ENCODE data around the gene TMEM242.

TMEM242 gene

DNA sequence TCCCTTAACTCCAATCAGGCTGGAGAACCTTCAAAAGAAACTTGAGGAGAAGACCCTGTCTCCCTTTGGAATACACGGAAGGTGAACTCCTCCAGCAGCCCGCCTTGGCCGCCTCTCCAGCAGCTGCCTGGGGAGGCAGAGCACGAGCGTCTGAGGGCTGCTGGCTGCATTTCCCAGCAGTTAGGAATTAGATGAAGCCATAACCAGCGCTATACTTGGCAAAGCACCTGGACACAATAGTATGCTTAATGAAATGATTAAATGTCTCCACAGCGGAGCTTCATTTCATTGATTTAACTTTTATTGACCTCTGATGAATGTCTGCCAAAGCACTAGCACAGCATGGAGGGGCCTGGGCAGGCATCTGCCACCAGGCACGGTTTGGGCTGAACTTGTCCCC, 73.5 kb downstream of the TMEM242 start:
- Histone ChIP-seq H3K27ac (ENCODE audit: low read depth, low read length) (no peak overlapping the region), H3K4me3 (ENCODE audit: low read length) (no peak overlapping the region), H3K9me3 (ENCODE audit: insufficient read depth, low read depth, low read length) (no peaks in the 10 kb centered on the region), H3K4me1 (ENCODE audit: insufficient read depth, low read length) (no peaks in the 10 kb centered on the region), H3K36me3 (ENCODE audit: insufficient read depth, low read length) (no peaks in the 10 kb centered on the region), H3K9ac (ENCODE audit: low read depth, low read length) (no peak overlapping the region), H3K27me3 (ENCODE audit: insufficient read depth, low read length) (no peaks in the 10 kb centered on the region; the same call in 1 of the 2 replicates)
- 90% methylated on average over 8 of the region's 8 CpGs for WGBS

DNA sequence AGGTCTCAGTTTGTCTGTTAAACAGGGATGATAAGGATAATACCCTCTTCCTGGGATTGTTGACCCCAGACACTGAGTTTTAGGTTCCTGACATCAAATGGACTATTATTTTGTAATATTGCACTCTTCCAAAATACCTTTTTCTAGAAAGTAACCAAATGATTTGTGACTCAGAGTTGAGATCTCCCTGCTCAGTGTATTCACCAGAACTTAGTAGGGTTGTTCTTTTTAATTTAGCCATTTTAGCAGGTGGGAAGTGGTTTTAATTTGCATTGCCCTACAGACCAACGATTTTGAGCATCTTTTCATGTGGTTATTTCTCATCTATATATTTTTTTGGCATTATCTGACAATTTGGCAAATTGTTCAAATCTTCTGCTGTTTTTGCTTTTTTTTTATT, 75.1 kb downstream of the TMEM242 start:
- no peaks in the 10 kb centered on the region for H3K4me1 ChIP-seq (ENCODE audit: insufficient read depth, low read length)
- no peaks in the 10 kb centered on the region for H3K36me3 ChIP-seq (ENCODE audit: insufficient read depth, low read length)
- no peaks in the 10 kb centered on the region for H3K9me3 ChIP-seq (ENCODE audit: insufficient read depth, low read depth, low read length)
- H3K27me3 ChIP-seq (ENCODE audit: insufficient read depth, low read length) = no peaks in the 10 kb centered on the region; the same call in 1 of the 2 replicates
- H3K4me3 ChIP-seq (ENCODE audit: low read length) = no peak overlapping the region
- no CpG with 5 or more reads among the region's 1 CpG for WGBS
- H3K27ac ChIP-seq (ENCODE audit: low read depth, low read length) = no peak overlapping the region
- H3K9ac ChIP-seq (ENCODE audit: low read depth, low read length) = no peak overlapping the region

DNA sequence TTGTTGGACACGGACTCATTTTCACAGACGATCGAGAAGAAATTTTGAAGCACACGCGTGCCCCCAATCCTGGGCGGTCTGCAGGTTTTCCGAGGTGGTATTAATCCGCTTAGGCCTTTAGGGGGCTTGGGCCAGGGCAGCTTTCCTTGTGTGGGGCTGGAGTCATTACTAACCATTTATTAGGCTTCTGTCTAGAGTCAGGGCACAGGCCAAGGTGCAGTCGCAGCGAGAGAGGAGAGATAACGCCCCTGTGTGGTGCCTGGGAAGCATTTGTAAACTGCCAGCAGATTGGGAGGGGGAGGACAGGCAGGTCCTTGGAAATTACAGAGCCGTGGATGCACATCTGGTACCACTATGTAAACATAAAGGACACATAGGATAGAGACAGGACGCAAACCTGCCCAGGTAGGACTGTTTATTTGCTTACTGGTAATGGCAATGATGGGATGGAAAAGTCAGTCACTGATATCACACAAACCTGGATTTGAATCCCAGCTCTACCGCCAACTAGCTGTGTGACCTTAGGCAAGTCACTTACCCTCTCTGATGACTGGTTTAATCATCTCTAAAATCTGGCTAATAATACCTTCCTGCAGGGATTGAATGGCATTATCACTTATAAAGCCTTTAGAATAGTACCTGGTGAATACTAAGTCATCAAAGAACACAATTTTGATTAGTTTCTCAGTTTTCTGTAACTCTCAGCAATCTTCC, 76.4 kb downstream of the TMEM242 start:
- 90% methylated on average over 14 of the region's 14 CpGs for WGBS
- H3K9me3 ChIP-seq (ENCODE audit: insufficient read depth, low read depth, low read length) = no peaks in the 10 kb centered on the region
- no peaks in the 10 kb centered on the region for H3K4me1 ChIP-seq (ENCODE audit: insufficient read depth, low read length)
- H3K4me3 ChIP-seq (ENCODE audit: low read length) = no peak overlapping the region
- no peaks in the 10 kb centered on the region; the same call in 1 of the 2 replicates for H3K27me3 ChIP-seq (ENCODE audit: insufficient read depth, low read length)
- no peaks in the 10 kb centered on the region for H3K36me3 ChIP-seq (ENCODE audit: insufficient read depth, low read length)
- no peak overlapping the region for H3K9ac ChIP-seq (ENCODE audit: low read depth, low read length)
- H3K27ac ChIP-seq (ENCODE audit: low read depth, low read length) = no peak overlapping the region

DNA sequence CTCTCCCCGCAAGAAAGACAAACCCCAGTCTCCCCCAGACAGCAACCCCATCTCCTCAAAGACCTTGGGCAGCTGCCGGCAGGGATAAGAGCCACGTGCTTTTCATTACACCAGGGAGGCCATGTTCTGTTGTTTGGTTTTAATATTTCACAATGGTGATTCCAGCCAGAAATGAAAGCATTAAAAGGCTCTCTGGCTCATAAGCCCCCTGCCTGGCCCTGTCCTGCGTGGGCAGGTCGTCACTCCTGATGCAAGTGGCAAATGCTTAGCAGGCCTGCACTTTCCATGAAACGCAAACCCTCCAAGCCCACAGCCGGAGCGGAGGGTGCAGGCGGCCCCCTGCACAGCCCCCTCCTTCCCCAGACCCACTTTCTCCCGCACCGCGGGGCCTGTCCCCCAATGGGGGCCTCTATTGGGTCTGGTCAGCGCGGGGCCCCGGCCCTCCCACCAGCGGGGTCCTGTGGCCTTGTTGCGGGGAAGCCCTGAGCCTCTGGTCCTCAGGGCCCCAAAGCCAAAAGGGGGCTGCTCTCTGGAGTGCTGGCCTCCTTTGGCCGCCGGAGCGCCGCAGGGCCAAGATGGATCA, 77.2 kb downstream of the TMEM242 start:
- Histone ChIP-seq H3K4me1 (ENCODE audit: insufficient read depth, low read length) (no peaks in the 10 kb centered on the region), H3K4me3 (ENCODE audit: low read length) (no peak overlapping the region), H3K27ac (ENCODE audit: low read depth, low read length) (no peak overlapping the region), H3K36me3 (ENCODE audit: insufficient read depth, low read length) (no peaks in the 10 kb centered on the region), H3K27me3 (ENCODE audit: insufficient read depth, low read length) (no peaks in the 10 kb centered on the region), H3K9ac (ENCODE audit: low read depth, low read length) (no peak overlapping the region), H3K9me3 (ENCODE audit: insufficient read depth, low read depth, low read length) (no peaks in the 10 kb centered on the region)
- 93% methylated on average over 21 of the region's 21 CpGs for WGBS

DNA sequence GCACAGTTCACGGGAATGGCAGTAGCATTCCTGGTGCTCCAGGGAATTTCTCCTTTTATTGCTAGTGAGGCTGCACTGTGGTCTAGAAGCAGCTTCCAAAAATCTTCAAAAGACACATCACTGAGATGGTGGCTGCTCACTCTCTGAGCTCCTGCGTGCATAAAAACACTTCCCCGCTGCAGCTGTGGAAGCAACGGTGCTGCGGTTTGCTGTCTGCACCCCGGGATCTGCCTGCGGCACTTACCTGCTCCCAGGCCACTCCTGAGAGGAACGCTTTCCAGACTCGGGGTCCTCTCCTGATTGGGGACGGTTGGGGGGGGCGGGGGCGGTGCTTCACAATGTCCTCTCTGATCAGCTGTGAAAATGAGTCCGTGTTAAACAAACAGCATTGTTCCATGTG, 77.9 kb downstream of the TMEM242 start:
- Histone ChIP-seq H3K27ac (ENCODE audit: low read depth, low read length) (no peak overlapping the region), H3K4me1 (ENCODE audit: insufficient read depth, low read length) (peaks cover 1% of the 10 kb centered on the region; the same call in 1 of the 2 replicates), H3K27me3 (ENCODE audit: insufficient read depth, low read length) (no peaks in the 10 kb centered on the region), H3K4me3 (ENCODE audit: low read length) (no peak overlapping the region), H3K9ac (ENCODE audit: low read depth, low read length) (no peak overlapping the region), H3K9me3 (ENCODE audit: insufficient read depth, low read depth, low read length) (no peaks in the 10 kb centered on the region), H3K36me3 (ENCODE audit: insufficient read depth, low read length) (no peaks in the 10 kb centered on the region)
- WGBS = 80% methylated on average over 13 of the region's 13 CpGs

DNA sequence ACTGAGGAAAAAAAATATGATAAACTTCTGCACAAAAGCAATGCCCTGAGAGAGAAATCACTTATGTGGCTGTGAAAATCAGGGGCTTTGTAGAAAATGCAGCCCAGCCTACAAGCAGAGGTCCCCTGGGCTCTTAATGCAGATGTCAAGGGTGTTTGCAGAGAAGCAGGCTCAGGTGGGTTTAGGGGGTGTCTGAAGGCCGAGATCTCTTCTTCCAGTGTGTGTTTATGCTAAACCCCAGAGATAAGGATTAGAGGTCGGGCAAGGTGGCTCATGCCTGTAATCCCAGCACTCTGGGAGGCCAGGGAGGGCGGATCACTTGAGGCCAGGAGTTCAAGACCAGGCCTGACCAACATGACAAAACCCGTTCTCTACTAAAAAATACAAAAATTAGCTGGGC, 78.5 kb downstream of the TMEM242 start:
- 79% methylated on average over 4 of the region's 4 CpGs for WGBS
- H3K27ac ChIP-seq (ENCODE audit: low read depth, low read length) = no peak overlapping the region
- H3K27me3 ChIP-seq (ENCODE audit: insufficient read depth, low read length) = no peaks in the 10 kb centered on the region
- no peaks in the 10 kb centered on the region for H3K36me3 ChIP-seq (ENCODE audit: insufficient read depth, low read length)
- no peak overlapping the region for H3K9ac ChIP-seq (ENCODE audit: low read depth, low read length)
- no peak overlapping the region for H3K4me3 ChIP-seq (ENCODE audit: low read length)
- H3K4me1 ChIP-seq (ENCODE audit: insufficient read depth, low read length) = peaks cover 8% of the 10 kb centered on the region; the same call in 1 of the 2 replicates
- no peaks in the 10 kb centered on the region for H3K9me3 ChIP-seq (ENCODE audit: insufficient read depth, low read depth, low read length)

DNA sequence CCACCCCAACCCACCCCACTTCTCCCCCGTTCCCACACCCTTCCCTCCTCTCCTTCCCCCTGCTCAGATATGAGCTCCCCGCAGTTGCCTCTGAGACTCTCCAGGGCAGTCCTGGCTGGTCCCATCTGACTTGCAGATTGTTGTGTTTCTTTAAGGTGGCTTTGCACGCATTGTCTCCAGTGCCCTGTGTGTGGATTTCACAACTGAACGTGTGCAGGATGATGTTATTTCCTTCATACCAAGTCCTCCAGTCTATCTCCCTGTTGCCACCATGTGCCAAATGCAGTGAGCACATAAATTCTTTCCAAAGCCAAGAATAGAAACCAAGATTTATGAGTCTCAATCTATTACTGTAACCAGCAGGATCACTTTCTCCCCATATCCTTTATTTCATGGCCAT, 79.1 kb downstream of the TMEM242 start:
- H3K27me3 ChIP-seq (ENCODE audit: insufficient read depth, low read length) = no peaks in the 10 kb centered on the region
- WGBS = 86% methylated on average over 4 of the region's 4 CpGs
- no peak overlapping the region for H3K9ac ChIP-seq (ENCODE audit: low read depth, low read length)
- H3K4me3 ChIP-seq (ENCODE audit: low read length) = no peak overlapping the region
- no peak overlapping the region for H3K27ac ChIP-seq (ENCODE audit: low read depth, low read length)
- no peaks in the 10 kb centered on the region for H3K9me3 ChIP-seq (ENCODE audit: insufficient read depth, low read depth, low read length)
- H3K4me1 ChIP-seq (ENCODE audit: insufficient read depth, low read length) = peaks cover 12% of the 10 kb centered on the region; the same call in 1 of the 2 replicates
- H3K36me3 ChIP-seq (ENCODE audit: insufficient read depth, low read length) = no peaks in the 10 kb centered on the region

DNA sequence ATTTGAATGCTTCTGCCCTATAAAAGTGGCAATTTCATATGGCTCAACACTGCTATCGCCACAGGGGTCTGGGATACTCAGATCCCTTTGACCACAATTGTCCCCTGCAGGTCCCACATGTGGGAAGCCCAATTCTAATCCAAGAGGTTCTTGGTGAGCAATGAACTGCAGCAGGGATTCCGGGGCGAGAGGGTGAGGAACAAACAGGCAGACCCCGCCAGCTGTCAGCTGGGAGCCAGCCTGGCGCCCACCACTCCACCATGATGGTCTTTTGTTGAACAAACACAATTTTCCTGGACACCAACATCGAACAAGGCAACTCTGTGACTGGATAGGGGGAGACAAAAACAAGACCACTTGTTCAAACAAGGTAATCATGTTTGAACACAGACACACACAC, 80.5 kb downstream of the TMEM242 start:
- Histone ChIP-seq H3K9ac (ENCODE audit: low read depth, low read length) (no peak overlapping the region), H3K4me1 (ENCODE audit: insufficient read depth, low read length) (peaks cover 12% of the 10 kb centered on the region; the same call in 1 of the 2 replicates), H3K9me3 (ENCODE audit: insufficient read depth, low read depth, low read length) (no peaks in the 10 kb centered on the region), H3K27ac (ENCODE audit: low read depth, low read length) (no peak overlapping the region), H3K36me3 (ENCODE audit: insufficient read depth, low read length) (no peaks in the 10 kb centered on the region), H3K4me3 (ENCODE audit: low read length) (no peak overlapping the region), H3K27me3 (ENCODE audit: insufficient read depth, low read length) (peaks cover under 1% of the 10 kb centered on the region; the same call in 1 of the 2 replicates)
- WGBS = 95% methylated on average over 6 of the region's 6 CpGs

DNA sequence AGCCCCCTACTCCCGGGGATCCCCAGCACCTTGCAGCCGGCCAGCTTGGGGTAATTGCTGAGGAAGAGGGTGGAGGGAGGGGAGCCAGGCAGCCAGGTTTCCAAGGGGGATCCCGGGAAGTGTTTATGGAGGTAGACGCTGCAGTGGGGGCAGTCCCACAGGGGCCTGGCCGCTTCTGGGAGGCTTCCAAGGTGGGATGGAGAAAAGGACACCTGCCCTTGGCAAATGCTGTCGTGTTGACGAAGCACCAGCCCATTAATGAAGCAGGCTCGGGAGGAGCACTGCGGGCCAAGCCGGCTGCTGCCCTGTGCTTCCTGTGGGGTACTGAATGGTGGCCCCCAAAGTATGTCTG, 82.4 kb downstream of the TMEM242 start:
- no peaks in the 10 kb centered on the region for H3K36me3 ChIP-seq (ENCODE audit: insufficient read depth, low read length)
- H3K4me1 ChIP-seq (ENCODE audit: insufficient read depth, low read length) = peaks cover 12% of the 10 kb centered on the region
- WGBS = 91% methylated on average over 10 of the region's 10 CpGs
- H3K27me3 ChIP-seq (ENCODE audit: insufficient read depth, low read length) = peaks cover 19% of the 10 kb centered on the region
- no peak overlapping the region for H3K27ac ChIP-seq (ENCODE audit: low read depth, low read length)
- H3K9me3 ChIP-seq (ENCODE audit: insufficient read depth, low read depth, low read length) = no peaks in the 10 kb centered on the region
- no peak overlapping the region for H3K9ac ChIP-seq (ENCODE audit: low read depth, low read length)
- H3K4me3 ChIP-seq (ENCODE audit: low read length) = no peak overlapping the region

DNA sequence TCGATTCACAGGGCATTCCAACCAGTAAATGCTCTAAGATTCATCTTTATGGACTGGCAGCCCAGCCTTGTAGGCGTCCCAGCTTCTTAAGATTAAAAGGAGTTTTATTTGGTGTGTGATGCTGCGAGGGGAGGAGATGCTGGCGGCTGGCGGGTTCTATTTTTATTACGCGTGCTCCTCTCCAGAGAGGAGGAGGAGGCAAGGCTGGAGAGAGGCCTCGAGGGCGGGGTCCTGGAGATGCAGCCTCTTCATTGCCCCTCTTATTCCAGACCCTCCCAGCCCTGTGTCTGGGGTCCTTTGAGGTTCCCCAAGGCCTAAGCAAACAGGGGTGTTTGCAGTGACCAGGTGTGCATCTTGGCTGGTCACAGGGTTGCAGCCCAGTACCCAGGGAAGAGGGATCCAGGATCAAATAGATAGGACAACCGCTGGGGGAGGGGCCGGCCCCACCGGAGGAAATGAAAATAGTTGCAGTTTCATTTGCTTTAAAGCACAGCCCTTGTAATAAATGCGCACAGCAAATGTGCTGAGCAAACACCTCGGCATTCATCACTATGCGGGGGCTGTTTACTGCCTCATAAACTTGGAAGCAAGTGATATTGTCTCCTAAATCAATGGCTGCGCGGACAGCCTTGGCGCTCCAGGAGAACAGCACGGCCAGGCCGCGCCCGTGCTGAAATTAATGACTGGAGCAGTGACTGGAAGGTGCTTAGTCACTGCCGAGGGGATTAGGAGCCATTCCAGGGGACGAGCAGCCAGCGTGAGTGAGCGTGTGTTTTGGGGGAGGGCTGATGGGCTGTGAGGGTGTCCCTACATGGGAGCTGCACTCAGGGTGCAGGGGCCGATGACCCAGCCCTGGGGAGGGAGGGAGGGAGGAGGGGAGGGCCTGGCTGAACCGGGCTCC, 83.0 kb downstream of the TMEM242 start:
- H3K36me3 ChIP-seq (ENCODE audit: insufficient read depth, low read length) = no peaks in the 10 kb centered on the region
- H3K27ac ChIP-seq (ENCODE audit: low read depth, low read length) = no peak overlapping the region
- no peak overlapping the region for H3K9ac ChIP-seq (ENCODE audit: low read depth, low read length)
- H3K4me1 ChIP-seq (ENCODE audit: insufficient read depth, low read length) = peaks cover 12% of the 10 kb centered on the region
- H3K27me3 ChIP-seq (ENCODE audit: insufficient read depth, low read length) = peaks cover 25% of the 10 kb centered on the region
- no peaks in the 10 kb centered on the region for H3K9me3 ChIP-seq (ENCODE audit: insufficient read depth, low read depth, low read length)
- 81% methylated on average over 28 of the region's 28 CpGs for WGBS
- no peak overlapping the region for H3K4me3 ChIP-seq (ENCODE audit: low read length)

DNA sequence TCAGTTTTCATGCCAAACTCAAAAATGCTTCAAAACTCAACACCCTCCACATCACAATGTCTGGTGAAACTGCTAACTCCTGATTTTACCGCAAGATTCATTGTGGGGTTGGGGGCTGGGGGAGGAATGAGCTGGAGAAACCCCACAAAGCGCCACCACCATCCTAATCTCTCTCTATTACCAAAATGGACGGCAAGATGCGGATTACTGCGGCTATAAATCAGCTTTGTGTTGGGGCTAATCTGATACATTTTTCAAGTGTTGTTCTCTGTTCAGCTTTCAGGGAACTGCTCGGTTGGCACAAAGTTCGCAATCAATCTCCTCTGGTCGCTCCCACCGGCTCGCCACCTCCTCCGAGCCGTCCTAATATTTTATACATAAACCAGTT, 83.7 kb downstream of the TMEM242 start:
- Histone ChIP-seq H3K4me3 (ENCODE audit: low read length) (no peak overlapping the region), H3K27me3 (ENCODE audit: insufficient read depth, low read length) (peaks cover 32% of the 10 kb centered on the region), H3K4me1 (ENCODE audit: insufficient read depth, low read length) (peaks cover 12% of the 10 kb centered on the region), H3K9ac (ENCODE audit: low read depth, low read length) (no peak overlapping the region), H3K36me3 (ENCODE audit: insufficient read depth, low read length) (no peaks in the 10 kb centered on the region), H3K9me3 (ENCODE audit: insufficient read depth, low read depth, low read length) (no peaks in the 10 kb centered on the region), H3K27ac (ENCODE audit: low read depth, low read length) (no peak overlapping the region)
- 97% methylated on average over 10 of the region's 12 CpGs for WGBS
